PFSK-1 (cell line): Measurements from ENCODE around the gene DISP2.

Experiments used
- FOXP2 ChIP-seq: optimal IDR thresholded peaks from 2 replicates; pipeline ENCODE3; 2011; ENCODE audit warnings: borderline replicate concordance, control low read depth, inconsistent platforms; ENCODE audit not compliant: insufficient read depth; ENCODE audit errors: extremely low read length, extremely low read depth
- POLR2AphosphoS5 ChIP-seq: IDR thresholded peaks from 2 replicates; pipeline ENCODE4 v1.6.1; 2012; ENCODE audit warnings: low read depth, mild to moderate bottlenecking, control low read depth, low read length, moderate library complexity
- REST ChIP-seq, 2 experiments: IDR thresholded peaks; 2 replicates each; pipeline versions ENCODE4 v1.6.1 to v1.8.0; 2011 to 2012; ENCODE audit warnings: low read depth in 2 of 2, low read length in 2 of 2, control low read depth in 1 of 2, inconsistent platforms in 1 of 2, mild to moderate bottlenecking in 1 of 2, moderate library complexity in 1 of 2; ENCODE audit not compliant: insufficient read depth in 1 of 2
- SIN3A ChIP-seq: IDR thresholded peaks from 2 replicates; pipeline ENCODE4 v1.6.1; 2012; ENCODE audit warnings: mild to moderate bottlenecking, low read length, moderate library complexity, borderline replicate concordance; ENCODE audit not compliant: insufficient read depth
- TAF1 ChIP-seq: IDR thresholded peaks from 2 replicates; pipeline ENCODE4 v1.6.1; 2012; ENCODE audit warnings: low read length, control low read depth, borderline replicate concordance; ENCODE audit not compliant: insufficient read depth

Gene DISP2

GRCh38 chr15:40331637-40332036 lies 26.4 kb upstream of the DISP2 start:
- no peak for TF ChIP-seq FOXP2

GRCh38 chr15:40332113-40332781 lies 25.8 kb upstream of the DISP2 start:
- TF ChIP-seq FOXP2, result no peak
- no peak for TF ChIP-seq REST (IDR thresholded peaks at IDR 0.05; ENCODE audit: insufficient read depth in 1 of 2, low read depth in 2 of 2, low read length in 2 of 2)
- no peak for TF ChIP-seq POLR2AphosphoS5
- TF ChIP-seq SIN3A, result no peak
- no peak for TF ChIP-seq TAF1

- 0 out of 2 replicates have a peak, but pooled peaks have one; percentile 12 for TF ChIP-seq POLR2AphosphoS5
- peak in 1 of 2 experiments; percentile 30; a peak in 1 of 4 replicates for TF ChIP-seq REST (IDR thresholded peaks at IDR 0.05; ENCODE audit: insufficient read depth in 1 of 2, low read depth in 2 of 2, low read length in 2 of 2)
- peak; percentile 50; the same call in 1 of the 2 replicates for TF ChIP-seq TAF1
- TF ChIP-seq FOXP2, result no peak
- TF ChIP-seq SIN3A, result no peak
These were observed 24.0 kb upstream of the DISP2 start for GRCh38 chr15:40333922-40334492.

GRCh38 chr15:40334541-40334940 lies 23.5 kb upstream of the DISP2 start:
- TF ChIP-seq POLR2AphosphoS5 (no peak), TAF1 (no peak), REST (IDR thresholded peaks at IDR 0.05; ENCODE audit: insufficient read depth in 1 of 2, low read depth in 2 of 2, low read length in 2 of 2) (no peak), FOXP2 (no peak), SIN3A (no peak)

- no peak for TF ChIP-seq POLR2AphosphoS5
- TF ChIP-seq REST (IDR thresholded peaks at IDR 0.05; ENCODE audit: insufficient read depth in 1 of 2, low read depth in 2 of 2, low read length in 2 of 2), result no peak
These were observed 22.9 kb upstream of the DISP2 start for GRCh38 chr15:40334941-40335795.
